ENCODE measurements around the gene COPG1. TPM values are rescaled to one million over a fixed set of nuclear protein-coding genes. Genes with fewer than 3 reads are reported as not detected.

COPG1 gene
- total and polyA plus RNA-seq, 8 donors, result 81.4 to 137 (median 104) TPM

DNA sequence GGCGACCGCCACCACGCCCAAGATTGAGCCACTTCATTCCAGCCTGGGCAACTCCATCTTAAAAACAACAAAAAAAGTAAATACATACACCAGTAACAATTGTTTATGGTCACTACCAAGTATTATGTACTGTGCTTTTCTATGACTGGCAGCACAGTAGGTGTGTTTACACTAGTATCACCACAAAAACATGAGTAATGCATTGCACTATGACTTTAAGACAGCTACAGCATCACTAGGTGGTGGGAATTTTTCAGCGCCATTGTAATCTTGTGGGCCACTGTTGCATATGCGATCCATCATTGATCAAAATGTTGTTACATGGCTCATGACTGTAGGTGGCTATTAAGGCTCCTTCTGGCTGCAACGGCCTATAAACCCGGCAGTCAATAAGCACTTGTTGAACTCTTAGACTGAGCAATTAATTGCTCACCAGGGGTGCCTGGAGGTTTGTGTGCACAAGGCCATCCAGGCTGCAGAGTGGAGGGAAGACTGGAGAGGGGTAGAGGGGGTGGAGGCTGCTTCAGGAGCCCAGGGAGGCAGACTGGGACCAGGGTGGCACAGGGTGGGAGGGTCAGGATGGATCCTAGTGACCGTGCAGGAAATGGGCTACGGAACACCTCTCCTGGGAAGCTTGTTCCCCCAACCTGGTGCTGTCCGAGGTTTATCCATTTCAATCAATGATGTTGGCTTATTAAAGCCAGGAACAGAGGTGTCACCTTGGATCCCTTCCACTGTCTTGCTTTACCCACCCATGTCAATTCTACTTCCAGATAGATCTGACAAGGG, 17.9 kb upstream of the COPG1 start:
- no peaks in the 10 kb centered on the region for H3K9me3 ChIP-seq
- H3K4me3 ChIP-seq, result no peak overlapping the region
- H3K27me3 ChIP-seq, result no peaks in the 10 kb centered on the region
- H3K36me3 ChIP-seq, result no peaks in the 10 kb centered on the region
- intact Hi-C loops (cut with DNase I), result no loop called here
- 57 to 58% methylated on average over 9 to 10 of the region's 10 CpGs for WGBS, 2 donors
- H3K4me1 ChIP-seq, result no peaks in the 10 kb centered on the region
- peak overlapping the region in 2 of 4 donors; percentile 50 to 72 for H3K27ac ChIP-seq
- no peak for FAIRE-seq
- ATAC-seq, result no peak
- no peak for DNase-seq
- no peak for TF ChIP-seq CTCF (IDR thresholded peaks at IDR 0.05)

GRCh38 chr3:129233538-129233937, 15.9 kb upstream of the COPG1 start:
- H3K4me3 ChIP-seq, result no peak overlapping the region
- DNase-seq (peak in 1 of 6 donors; percentile 62), ATAC-seq (peak in 3 of 4 donors; percentile 41 to 73 (median 52)), FAIRE-seq (no peak)
- H3K27ac ChIP-seq, result peak overlapping the region in 2 of 4 donors; percentile 21 to 50
- no peaks in the 10 kb centered on the region for H3K4me1 ChIP-seq
- 69 to 75% methylated on average over 4 of the region's 4 CpGs for WGBS, 2 donors
- H3K9me3 ChIP-seq, result no peaks in the 10 kb centered on the region
- H3K36me3 ChIP-seq, result no peaks in the 10 kb centered on the region
- intact Hi-C loops (cut with DNase I), result no loop called here
- TF ChIP-seq CTCF (IDR thresholded peaks at IDR 0.05), result no peak
- H3K27me3 ChIP-seq, result no peaks in the 10 kb centered on the region

DNA sequence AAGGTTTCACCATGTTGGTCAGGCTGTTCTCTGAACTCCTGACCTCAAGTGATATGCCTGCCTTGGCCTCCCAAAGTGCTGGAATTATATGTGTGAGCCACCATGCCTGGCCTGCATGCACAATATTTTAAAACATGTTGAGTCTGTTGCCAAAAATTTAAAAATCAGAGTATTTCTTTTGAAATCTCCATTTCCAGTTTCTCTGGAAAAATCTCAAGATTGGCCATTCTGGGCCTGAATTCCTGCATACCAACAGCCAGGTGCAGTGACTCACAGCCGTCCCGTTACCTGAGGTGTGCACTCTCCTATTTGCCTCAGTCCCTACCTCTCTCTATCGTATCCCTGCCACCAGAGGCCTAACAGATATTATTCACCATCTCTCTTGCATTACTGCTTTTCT, 15.0 kb upstream of the COPG1 start:
- peak overlapping the region in 1 of 4 donors; percentile 39 for H3K27ac ChIP-seq
- no peak for TF ChIP-seq CTCF (IDR thresholded peaks at IDR 0.05)

DNA sequence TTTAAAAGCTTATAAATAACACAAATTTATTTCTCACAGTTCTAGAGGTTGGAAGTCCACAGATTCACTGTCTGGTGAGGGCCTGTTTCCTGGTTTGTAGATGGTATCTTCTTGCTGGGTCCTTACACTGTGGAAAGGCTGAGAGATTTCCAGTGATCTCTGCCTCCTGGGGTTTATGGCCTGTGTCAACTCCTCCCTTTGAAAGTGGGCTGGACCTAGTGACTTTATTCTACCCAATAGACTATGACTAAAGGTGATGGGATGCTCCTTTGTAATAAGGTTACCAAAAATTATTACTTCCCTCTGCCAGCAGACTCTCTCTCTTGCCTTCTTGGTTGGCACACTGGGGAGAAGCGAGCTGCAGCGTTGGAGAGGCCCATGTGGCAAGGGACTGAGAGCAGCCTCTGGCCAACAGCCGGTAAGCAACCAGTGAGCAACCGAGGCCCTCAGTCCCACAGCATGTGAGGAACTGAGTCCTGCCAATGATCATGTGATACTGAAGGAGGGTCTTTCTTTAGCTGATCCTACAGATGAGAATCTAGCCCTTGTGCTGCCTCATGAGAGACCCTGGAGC, 14.0 kb upstream of the COPG1 start:
- no peak overlapping the region for H3K27ac ChIP-seq
- no peak for ATAC-seq
- TF ChIP-seq CTCF (IDR thresholded peaks at IDR 0.05), result no peak

More for the DNA sequence above, 15.0 kb upstream of the COPG1 start:
- WGBS, 2 donors, result 85 to 94% methylated on average over 3 of the region's 3 CpGs
- Histone ChIP-seq H3K4me3 (no peak overlapping the region), H3K36me3 (no peaks in the 10 kb centered on the region), H3K27me3 (no peaks in the 10 kb centered on the region), H3K9me3 (no peaks in the 10 kb centered on the region), H3K4me1 (no peaks in the 10 kb centered on the region)
- FAIRE-seq (no peak), DNase-seq (no peak), ATAC-seq (no peak)
- intact Hi-C loops (cut with DNase I), result no loop called here

More for the DNA sequence above, 14.0 kb upstream of the COPG1 start:
- no peaks in the 10 kb centered on the region for H3K9me3 ChIP-seq
- no peaks in the 10 kb centered on the region for H3K36me3 ChIP-seq
- 90 to 94% methylated on average over 4 of the region's 4 CpGs for WGBS, 2 donors
- FAIRE-seq (no peak), DNase-seq (no peak)
- H3K4me3 ChIP-seq, result no peak overlapping the region
- H3K4me1 ChIP-seq, result no peaks in the 10 kb centered on the region
- intact Hi-C loops (cut with DNase I), result no loop called here
- H3K27me3 ChIP-seq, result no peaks in the 10 kb centered on the region
